K562 (cell line): Measurements from ENCODE around the gene SAMD9L. TPM values are rescaled to one million over a fixed set of nuclear protein-coding genes. Genes with fewer than 3 reads are reported as not detected.

ENCODE experiments used
- ATAC-seq: fragments of 200-7000 bp; cut with Tn5 transposase; 3 replicates; pipeline ENCODE4 v1.9.1; 2020; ENCODE audit warnings: moderate library complexity
- BruUV-seq: library from RNA; stranded (reverse); fragments of 400-500 nt; replicated peaks from 2 replicates; lab custom pipeline; 2021; lab: Mats Ljungman, UMichigan
- CTCF ChIA-PET: fragments of 300-600 bp; formaldehyde crosslinking; extraction: SDS; loops from one replicate; lab custom pipeline; 2021; ENCODE audit warnings: low intra/inter-chr PET ratio; lab: Yijun Ruan, JAX
- POLR2A ChIA-PET: fragments of 300-600, 350-650 bp; sonication (Branson Sonifier 250); formaldehyde crosslinking; extraction: SDS; loops from one replicate; lab custom pipeline; 2021; ENCODE audit warnings: antibody characterized with exemption, inconsistent platforms; lab: Yijun Ruan, JAX
- DNase-seq, 4 experiments: peaks; one replicate each; pipeline versions ENCODE4 v3.0.0 to v3.0.0-alpha.2; 2011 to 2018; ENCODE audit warnings: low spot score in 3 of 4, mixed read lengths in 3 of 4; ENCODE audit errors: extremely low read depth in 1 of 4
- FAIRE-seq: peaks from 2 replicates; lab custom pipeline; 2011; peaks lifted over from hg19 to GRCh38; lab: Jason Lieb, UNC
- H2AFZ ChIP-seq: 2 replicates; pipeline ENCODE4 v1.6.0; 2011; ENCODE audit warnings: low read depth, low read length, control low read depth, inconsistent platforms
- H3K27ac ChIP-seq: fragments of 200-600 bp; 3 replicates; pipeline ENCODE4 v1.8.0; 2011; ENCODE audit warnings: low read depth, mild to moderate bottlenecking, control low read depth, inconsistent platforms, low read length, moderate library complexity, mixed read lengths; ENCODE audit errors: extremely low read depth
- H3K27me3 ChIP-seq, 2 experiments: fragments of 300-600 bp in 1 of 2; 2 replicates in 1 of 2; 3 replicates in 1 of 2; pipeline versions ENCODE4 v1.6.0 to v1.8.0; 2011; ENCODE audit warnings: inconsistent platforms in 2 of 2, low read length in 2 of 2, mild to moderate bottlenecking in 1 of 2, mixed read lengths in 1 of 2, moderate library complexity in 1 of 2; ENCODE audit not compliant: control insufficient read depth in 2 of 2, insufficient read depth in 2 of 2
- H3K36me3 ChIP-seq: fragments of 300-600 bp; 3 replicates; pipeline ENCODE4 v1.8.0; 2011; ENCODE audit warnings: mild to moderate bottlenecking, low read length, inconsistent platforms; ENCODE audit not compliant: control insufficient read depth, insufficient read depth
- H3K4me1 ChIP-seq, 2 experiments: fragments of 200-600 bp in 1 of 2; replicated peaks in 1 of 2; 2 replicates in 1 of 2; 3 replicates in 1 of 2; pipeline versions ENCODE4 v1.5.1 to v1.8.0; 2011; ENCODE audit warnings: inconsistent platforms in 2 of 2, low read length in 2 of 2, mild to moderate bottlenecking in 1 of 2, mixed read lengths in 1 of 2, moderate library complexity in 1 of 2; ENCODE audit not compliant: control insufficient read depth in 2 of 2, insufficient read depth in 2 of 2
- H3K4me2 ChIP-seq: 2 replicates; pipeline ENCODE4 v1.6.1; 2011; ENCODE audit warnings: low read length, control low read depth, inconsistent platforms, mixed read lengths; ENCODE audit not compliant: insufficient read depth
- H3K4me3 ChIP-seq: fragments of 200-600 bp; sonication (generic), shearing (Covaris generic); 2 replicates; pipeline ENCODE4 v1.5.1; 2016; ENCODE audit warnings: control low read depth, inconsistent platforms
- H3K79me2 ChIP-seq: fragments of 200-600 bp; 3 replicates; pipeline ENCODE4 v1.8.0; 2011; ENCODE audit warnings: low read length, inconsistent platforms; ENCODE audit not compliant: control insufficient read depth, insufficient read depth
- H3K9ac ChIP-seq, 2 experiments: 2 replicates each; pipeline versions ENCODE4 v1.6.0 to v1.6.1; 2011; ENCODE audit warnings: low read depth in 2 of 2, low read length in 2 of 2, control low read depth in 1 of 2, inconsistent platforms in 1 of 2, mild to moderate bottlenecking in 1 of 2, mixed read lengths in 1 of 2; ENCODE audit not compliant: insufficient read depth in 1 of 2
- H3K9me1 ChIP-seq: one replicate; pipeline ENCODE4 v1.6.0; 2011; ENCODE audit warnings: inconsistent platforms, mild to moderate bottlenecking, low read length, moderate library complexity; ENCODE audit not compliant: control insufficient read depth, insufficient read depth
- H3K9me3 ChIP-seq: replicated peaks from 2 replicates; pipeline ENCODE4 v1.5.1; 2011; ENCODE audit warnings: low read depth, low read length, inconsistent platforms; ENCODE audit not compliant: control insufficient read depth, insufficient read depth
- H4K20me1 ChIP-seq: replicated peaks from 2 replicates; pipeline ENCODE4 v1.6.1; 2011; ENCODE audit warnings: low read length, inconsistent platforms, mixed read lengths; ENCODE audit not compliant: control insufficient read depth, insufficient read depth
- CREB1 ChIP-seq, 2 experiments: sonication (generic) in 1 of 2; formaldehyde crosslinking in 1 of 2; IDR thresholded peaks; 2 replicates each; pipeline versions ENCODE4 v1.6.1 to v1.8.0; 2012 to 2022; ENCODE audit warnings: inconsistent platforms in 1 of 2, mild to moderate bottlenecking in 1 of 2, missing genetic modification reagents in 1 of 2, moderate library complexity in 1 of 2
- FOSL1 ChIP-seq: fragments of 200-800 bp; sonication (Bioruptor generic); conservative IDR thresholded peaks from 2 replicates; pipeline ENCODE4 v1.6.1; 2016; ENCODE audit warnings: missing genetic modification characterization, missing compliant biosample characterization
- MEIS2 ChIP-seq: fragments of 450-650 bp; IDR thresholded peaks from 2 replicates; pipeline ENCODE4 v1.6.1; 2014; ENCODE audit warnings: mild to moderate bottlenecking; ENCODE audit not compliant: partially characterized antibody
- NR2C2 ChIP-seq, 2 experiments: fragments of 200-800 bp in 1 of 2; sonication (Bioruptor generic) in 1 of 2; sonication (generic) in 1 of 2; formaldehyde crosslinking in 1 of 2; IDR thresholded peaks; 2 replicates each; pipeline versions ENCODE4 v1.6.1 to v1.8.0; 2016 to 2022; ENCODE audit warnings: mild to moderate bottlenecking in 1 of 2, missing compliant biosample characterization in 1 of 2, missing genetic modification characterization in 1 of 2, missing genetic modification reagents in 1 of 2
- TEAD4 ChIP-seq, 2 experiments: sonication (generic) in 1 of 2; formaldehyde crosslinking in 1 of 2; IDR thresholded peaks; 2 replicates each; pipeline versions ENCODE4 v1.6.1 to v1.8.0; 2012 to 2022; ENCODE audit warnings: borderline replicate concordance in 1 of 2, inconsistent platforms in 1 of 2, low read length in 1 of 2, mild to moderate bottlenecking in 1 of 2, missing genetic modification reagents in 1 of 2
- ZKSCAN1 ChIP-seq: fragments of 150-350 bp; IDR thresholded peaks from 2 replicates; pipeline ENCODE4 v1.6.1; 2016; ENCODE audit warnings: low read depth, low read length
- WGBS: fragments of 100-300 bp; shearing (Covaris generic); methylation state at CpG from one replicate; pipeline ENCODE4 v1.1.6; 2016; ENCODE audit warnings: low coverage, mixed read lengths; ENCODE audit not compliant: insufficient coverage; ENCODE audit errors: missing lambda C conversion rate; 5-methylcytosine and 5-hydroxymethylcytosine counted together
- in situ Hi-C: fragments of 300-500 bp; cut with MboI; formaldehyde crosslinking; loops from 4 replicates; pipeline ENCODE4 v1.15.0; 2018; ENCODE audit warnings: inconsistent platforms, mixed read lengths
- intact Hi-C: fragments of 100-400 bp; cut with micrococcal nuclease; formaldehyde crosslinking; loops from 2 replicates; pipeline ENCODE4 v1.14.2; 2022
- polyA plus RNA-seq, 8 experiments: library from polyadenylated mRNA; depleted of rRNA in 4 of 8; stranded (reverse) in 5 of 8; unstranded in 3 of 8; fragments of >200 nt; fragmentation: Nextera tagmentation in 2 of 8; fragmentation: Illumina TruSeq in 1 of 8; extraction: Ambion mirVana in 2 of 8; extraction: Trizol in 1 of 8; gene quantifications; 2 replicates each; pipeline versions ENCODE4 v1.2.1 to v1.2.3, GENCODE V29; 2011 to 2014; ENCODE audit warnings: inconsistent platforms in 1 of 8, missing spikeins in 1 of 8
- total RNA-seq, 7 experiments: library from RNA; depleted of rRNA in 6 of 7; stranded (reverse); fragments of >200 nt in 6 of 7; fragmentation: Illumina TruSeq in 2 of 7; extraction: Trizol in 2 of 7; gene quantifications; 2 replicates each; pipeline versions ENCODE4 v1.2.1 to v1.2.3, GENCODE V29; 2011 to 2021; ENCODE audit warnings: low replicate concordance in 1 of 7
- TF ChIP-seq, protein P1 (sequence below), 2 experiments: IDR thresholded peaks in 1 of 2; conservative IDR thresholded peaks in 1 of 2; 2 replicates each; pipeline ENCODE4 v1.6.1; 2016; ENCODE audit warnings: low read depth in 2 of 2, mild to moderate bottlenecking in 1 of 2, missing compliant biosample characterization in 1 of 2, missing genetic modification characterization in 1 of 2, moderate library complexity in 1 of 2
- TF ChIP-seq, protein P2 (sequence below): fragments of 450-650 bp; IDR thresholded peaks from 2 replicates; pipeline ENCODE4 v1.6.1; 2016

Gene SAMD9L
- total and polyA plus RNA-seq, 9 of the 15 experiments (the other 6 are each of a cell fraction or from before 2014, with no cell fraction given) = 0.15 to 1.0 (median 0.48) TPM

DNA sequence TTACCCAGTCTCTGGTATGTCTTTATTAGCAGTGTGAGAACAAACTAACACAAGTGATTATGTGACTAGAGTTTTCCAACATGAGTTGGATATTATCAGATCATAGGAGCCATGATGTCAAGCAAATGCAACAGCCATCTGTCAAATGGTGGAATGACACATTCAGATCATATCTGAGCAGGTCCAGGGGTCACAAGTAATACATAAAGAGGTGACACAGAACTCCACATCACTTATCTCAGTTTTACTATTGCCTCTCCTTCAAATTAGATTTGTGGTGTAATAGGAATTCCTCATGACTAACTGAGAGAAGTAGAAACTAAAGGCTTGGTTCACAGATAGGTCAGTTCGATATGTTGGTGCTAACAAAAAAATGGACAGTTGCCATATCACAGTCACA is 12.2 kb upstream of the SAMD9L start:
- DNase-seq (no peak), ATAC-seq (no peak), FAIRE-seq (no peak)
- Histone ChIP-seq H3K9ac (no peak overlapping the region), H3K4me1 (no peaks in the 10 kb centered on the region), H2AFZ (no peak overlapping the region), H3K27ac (no peak overlapping the region), H3K79me2 (no peaks in the 10 kb centered on the region), H3K4me3 (no peak overlapping the region), H3K9me3 (no peaks in the 10 kb centered on the region), H3K36me3 (no peaks in the 10 kb centered on the region), H3K4me2 (no peak overlapping the region), H4K20me1 (no peaks in the 10 kb centered on the region), H3K27me3 (no peaks in the 10 kb centered on the region), H3K9me1 (no peaks in the 10 kb centered on the region)
- no TSS peak for BruUV-seq
- peak; percentile 77 for TF ChIP-seq MEIS2
- TF ChIP-seq ZKSCAN1 = no peak
- TF ChIP-seq CREB1 (IDR thresholded peaks at IDR 0.05) = no peak
- no peak for TF ChIP-seq CREB1 (CRISPR knock-in tag; IDR thresholded peaks at IDR 0.05)
- TF ChIP-seq FOSL1 (tag) = peak; percentile 66
- TF ChIP-seq TEAD4 (IDR thresholded peaks at IDR 0.05; ENCODE audit: low read length) = peak; percentile 15; the same call in 1 of the 2 replicates
- TF ChIP-seq TEAD4 (CRISPR knock-in tag; IDR thresholded peaks at IDR 0.05; ENCODE audit: borderline replicate concordance) = no peak
- TF ChIP-seq, protein P1, sequence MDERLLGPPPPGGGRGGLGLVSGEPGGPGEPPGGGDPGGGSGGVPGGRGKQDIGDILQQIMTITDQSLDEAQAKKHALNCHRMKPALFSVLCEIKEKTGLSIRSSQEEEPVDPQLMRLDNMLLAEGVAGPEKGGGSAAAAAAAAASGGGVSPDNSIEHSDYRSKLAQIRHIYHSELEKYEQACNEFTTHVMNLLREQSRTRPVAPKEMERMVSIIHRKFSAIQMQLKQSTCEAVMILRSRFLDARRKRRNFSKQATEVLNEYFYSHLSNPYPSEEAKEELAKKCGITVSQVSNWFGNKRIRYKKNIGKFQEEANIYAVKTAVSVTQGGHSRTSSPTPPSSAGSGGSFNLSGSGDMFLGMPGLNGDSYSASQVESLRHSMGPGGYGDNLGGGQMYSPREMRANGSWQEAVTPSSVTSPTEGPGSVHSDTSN (CRISPR knock-in tag; IDR thresholded peaks at IDR 0.05; ENCODE audit: low read depth) = no peak
- TF ChIP-seq, protein P1 (tag; conservative IDR thresholded peaks at IDR 0.05; ENCODE audit: low read depth) = peak; percentile 51
- no peak for TF ChIP-seq NR2C2 (CRISPR knock-in tag; IDR thresholded peaks at IDR 0.05)
- peak; percentile 25; the same call in 1 of the 2 replicates for TF ChIP-seq NR2C2 (tag; IDR thresholded peaks at IDR 0.05)
- TF ChIP-seq, protein P2, sequence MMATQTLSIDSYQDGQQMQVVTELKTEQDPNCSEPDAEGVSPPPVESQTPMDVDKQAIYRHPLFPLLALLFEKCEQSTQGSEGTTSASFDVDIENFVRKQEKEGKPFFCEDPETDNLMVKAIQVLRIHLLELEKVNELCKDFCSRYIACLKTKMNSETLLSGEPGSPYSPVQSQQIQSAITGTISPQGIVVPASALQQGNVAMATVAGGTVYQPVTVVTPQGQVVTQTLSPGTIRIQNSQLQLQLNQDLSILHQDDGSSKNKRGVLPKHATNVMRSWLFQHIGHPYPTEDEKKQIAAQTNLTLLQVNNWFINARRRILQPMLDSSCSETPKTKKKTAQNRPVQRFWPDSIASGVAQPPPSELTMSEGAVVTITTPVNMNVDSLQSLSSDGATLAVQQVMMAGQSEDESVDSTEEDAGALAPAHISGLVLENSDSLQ = peak; percentile 41; the same call in 1 of the 2 replicates
- WGBS = 0% methylated on average over 1 of the region's 1 CpG
- CTCF ChIA-PET = no interaction called here
- in situ Hi-C loops (no loop called here), intact Hi-C loops (no loop called here)
- POLR2A ChIA-PET = no interaction called here
